ENCODE measurements around the gene STING1.
"Not testable (repeated sequence)": the region's sequence is repeated elsewhere in the genome, so short reads cannot be mapped to it uniquely, and the experiment has no call there.

Gene STING1

GRCh38 chr5:139517683-139518564 is 35.4 kb upstream of the STING1 start:
- Histone ChIP-seq H3K27ac (ENCODE audit: low read depth, low read length) (peak overlapping the region; percentile 44), H3K36me3 (ENCODE audit: control insufficient read depth, insufficient read depth, low read length) (no peaks in the 10 kb centered on the region), H3K4me1 (ENCODE audit: control insufficient read depth, insufficient read depth, low read length) (no peaks in the 10 kb centered on the region), H3K27me3 (ENCODE audit: control insufficient read depth, insufficient read depth, low read length) (no peaks in the 10 kb centered on the region), H3K4me3 (ENCODE audit: low read length) (peak overlapping the region; percentile 66), H3K9ac (ENCODE audit: low read length) (peak overlapping the region; percentile 52)

DNA sequence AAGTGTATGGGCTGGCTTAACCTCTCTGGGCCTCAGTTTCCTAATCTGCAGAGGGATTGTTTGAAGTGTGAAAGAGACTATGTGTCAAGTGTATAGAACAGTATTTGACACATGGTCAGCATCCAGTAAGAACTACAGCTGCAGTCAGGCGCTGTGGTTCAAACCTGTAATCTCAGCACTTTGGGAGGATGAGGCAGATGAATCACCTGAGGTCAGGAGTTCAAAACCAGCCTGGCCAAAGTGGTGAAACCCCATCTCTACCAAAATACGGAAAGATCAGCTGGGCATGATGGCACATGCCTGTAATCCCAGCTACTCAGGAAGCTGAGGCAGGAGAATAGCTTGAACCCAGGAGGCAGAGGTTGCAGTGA is 31.9 kb upstream of the STING1 start:
- Histone ChIP-seq H3K36me3 (ENCODE audit: control insufficient read depth, insufficient read depth, low read length) (no peaks in the 10 kb centered on the region), H3K9ac (ENCODE audit: low read length) (no peak overlapping the region), H3K27ac (ENCODE audit: low read depth, low read length) (no peak overlapping the region), H3K27me3 (ENCODE audit: control insufficient read depth, insufficient read depth, low read length) (no peaks in the 10 kb centered on the region), H3K4me3 (ENCODE audit: low read length) (no peak overlapping the region), H3K4me1 (ENCODE audit: control insufficient read depth, insufficient read depth, low read length) (no peaks in the 10 kb centered on the region)

GRCh38 chr5:139513852-139514485 is 31.4 kb upstream of the STING1 start:
- H3K36me3 ChIP-seq (ENCODE audit: control insufficient read depth, insufficient read depth, low read length) = no peaks in the 10 kb centered on the region
- H3K9ac ChIP-seq (ENCODE audit: low read length) = no peak overlapping the region
- H3K4me1 ChIP-seq (ENCODE audit: control insufficient read depth, insufficient read depth, low read length) = no peaks in the 10 kb centered on the region
- H3K27me3 ChIP-seq (ENCODE audit: control insufficient read depth, insufficient read depth, low read length) = no peaks in the 10 kb centered on the region
- H3K27ac ChIP-seq (ENCODE audit: low read depth, low read length) = no peak overlapping the region
- H3K4me3 ChIP-seq (ENCODE audit: low read length) = no peak overlapping the region

DNA sequence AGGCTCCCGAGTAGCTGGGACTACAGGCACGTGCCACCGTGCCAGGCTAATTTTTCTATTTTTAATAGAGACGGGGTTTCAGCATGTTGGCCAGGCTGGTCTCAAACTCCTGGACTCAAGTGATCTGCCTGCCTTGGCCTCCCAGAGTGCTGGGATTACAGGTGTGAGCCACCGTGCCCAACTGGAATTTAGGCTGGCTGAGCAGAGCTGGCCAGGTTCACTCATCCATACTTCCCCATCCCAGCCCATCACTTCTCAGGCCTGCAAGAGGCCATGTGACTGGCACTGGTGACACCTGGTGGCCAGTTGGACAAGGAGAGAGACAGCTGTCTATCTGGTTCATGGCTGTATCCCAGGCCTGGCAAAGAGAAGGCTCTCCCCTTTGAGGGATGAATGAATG is 30.9 kb upstream of the STING1 start:
- H3K4me3 ChIP-seq (ENCODE audit: low read length); H3K9ac ChIP-seq (ENCODE audit: low read length); H3K27me3 ChIP-seq (ENCODE audit: control insufficient read depth, insufficient read depth, low read length); H3K4me1 ChIP-seq (ENCODE audit: control insufficient read depth, insufficient read depth, low read length); H3K27ac ChIP-seq (ENCODE audit: low read depth, low read length); H3K36me3 ChIP-seq (ENCODE audit: control insufficient read depth, insufficient read depth, low read length): not testable (repeated sequence)

DNA sequence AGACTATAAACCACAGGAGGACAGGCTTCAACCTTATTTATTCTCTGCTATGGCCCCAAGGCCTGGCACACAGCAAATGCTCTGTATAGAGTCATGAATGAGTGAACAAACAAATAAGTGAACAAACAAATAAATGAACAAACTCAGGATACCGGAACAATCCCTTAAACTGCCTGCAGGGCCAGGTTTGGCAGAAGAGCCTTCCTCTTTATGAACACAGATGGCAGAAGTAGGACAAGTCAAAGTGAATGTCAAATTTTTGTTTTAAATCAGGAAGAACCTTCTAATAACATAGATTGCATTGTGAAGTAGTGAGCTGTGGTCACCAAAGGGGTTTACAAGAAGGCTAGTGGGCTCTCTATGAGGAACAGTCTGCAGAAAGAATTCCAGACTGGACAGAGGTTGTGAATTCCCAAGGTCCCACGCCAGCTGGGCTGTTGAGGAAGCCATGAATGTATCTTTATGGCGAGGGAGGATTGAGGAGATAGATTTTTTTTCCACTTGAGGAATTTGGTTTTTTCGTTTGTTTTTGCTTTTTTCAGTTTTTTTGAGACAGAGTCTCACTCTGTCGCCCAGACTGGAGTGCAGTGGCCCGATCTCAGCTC is 30.3 kb upstream of the STING1 start:
- Histone ChIP-seq H3K4me1 (ENCODE audit: control insufficient read depth, insufficient read depth, low read length) (no peaks in the 10 kb centered on the region), H3K27ac (ENCODE audit: low read depth, low read length) (no peak overlapping the region), H3K4me3 (ENCODE audit: low read length) (no peak overlapping the region), H3K9ac (ENCODE audit: low read length) (no peak overlapping the region), H3K36me3 (ENCODE audit: control insufficient read depth, insufficient read depth, low read length) (no peaks in the 10 kb centered on the region), H3K27me3 (ENCODE audit: control insufficient read depth, insufficient read depth, low read length) (no peaks in the 10 kb centered on the region)

DNA sequence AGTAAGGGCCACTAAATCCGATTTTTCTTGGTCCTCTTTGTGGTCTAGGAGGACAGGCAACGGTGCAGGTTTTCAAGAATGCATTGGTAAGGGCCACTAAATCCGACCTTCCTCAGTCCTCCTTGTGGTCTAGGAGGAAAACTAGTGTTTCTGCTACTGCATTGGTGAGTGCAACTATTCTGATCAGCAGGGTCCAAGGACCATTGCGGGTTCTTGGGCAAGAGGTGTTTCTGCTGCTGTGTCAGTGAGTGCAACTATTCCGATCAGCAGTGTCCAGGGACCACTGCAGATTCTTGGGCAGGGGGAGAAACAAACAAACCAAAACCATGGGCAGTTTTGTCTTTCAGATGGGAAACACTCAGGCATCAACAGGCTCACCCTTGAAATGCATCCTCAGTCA is 22.2 kb upstream of the STING1 start:
- H3K36me3 ChIP-seq (ENCODE audit: control insufficient read depth, insufficient read depth, low read length); H3K27ac ChIP-seq (ENCODE audit: low read depth, low read length); H3K4me1 ChIP-seq (ENCODE audit: control insufficient read depth, insufficient read depth, low read length); H3K27me3 ChIP-seq (ENCODE audit: control insufficient read depth, insufficient read depth, low read length); H3K9ac ChIP-seq (ENCODE audit: low read length); H3K4me3 ChIP-seq (ENCODE audit: low read length): not testable (repeated sequence)

DNA sequence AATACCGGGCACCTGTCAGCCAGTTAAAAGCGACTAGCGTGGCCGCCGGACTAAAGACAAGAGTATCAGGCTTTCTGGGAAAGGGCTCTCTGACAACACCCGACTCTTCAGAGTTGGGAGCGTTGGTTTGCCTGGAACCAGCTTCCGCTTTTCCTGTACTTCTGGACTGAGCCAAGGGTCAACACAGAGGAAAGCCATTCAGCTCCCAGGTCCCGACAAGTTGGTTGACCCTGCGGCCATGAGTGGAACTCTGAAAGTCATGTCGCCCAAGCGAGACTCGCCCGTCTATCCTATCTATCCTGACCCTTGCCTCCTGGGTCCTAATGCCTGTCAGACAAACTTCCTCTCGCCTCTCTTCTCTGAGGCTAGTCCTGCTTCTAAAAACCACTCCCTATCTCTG is 21.3 kb upstream of the STING1 start:
- not testable (repeated sequence) for H3K27ac ChIP-seq (ENCODE audit: low read depth, low read length); H3K4me1 ChIP-seq (ENCODE audit: control insufficient read depth, insufficient read depth, low read length); H3K9ac ChIP-seq (ENCODE audit: low read length); H3K36me3 ChIP-seq (ENCODE audit: control insufficient read depth, insufficient read depth, low read length); H3K27me3 ChIP-seq (ENCODE audit: control insufficient read depth, insufficient read depth, low read length); H3K4me3 ChIP-seq (ENCODE audit: low read length)

GRCh38 chr5:139503036-139503817 is 20.7 kb upstream of the STING1 start:
- not testable (repeated sequence) for H3K4me1 ChIP-seq (ENCODE audit: control insufficient read depth, insufficient read depth, low read length); H3K27me3 ChIP-seq (ENCODE audit: control insufficient read depth, insufficient read depth, low read length); H3K27ac ChIP-seq (ENCODE audit: low read depth, low read length); H3K9ac ChIP-seq (ENCODE audit: low read length); H3K4me3 ChIP-seq (ENCODE audit: low read length); H3K36me3 ChIP-seq (ENCODE audit: control insufficient read depth, insufficient read depth, low read length)

GRCh38 chr5:139501381-139501780 is 18.8 kb upstream of the STING1 start:
- H3K27me3 ChIP-seq (ENCODE audit: control insufficient read depth, insufficient read depth, low read length) = no peaks in the 10 kb centered on the region

DNA sequence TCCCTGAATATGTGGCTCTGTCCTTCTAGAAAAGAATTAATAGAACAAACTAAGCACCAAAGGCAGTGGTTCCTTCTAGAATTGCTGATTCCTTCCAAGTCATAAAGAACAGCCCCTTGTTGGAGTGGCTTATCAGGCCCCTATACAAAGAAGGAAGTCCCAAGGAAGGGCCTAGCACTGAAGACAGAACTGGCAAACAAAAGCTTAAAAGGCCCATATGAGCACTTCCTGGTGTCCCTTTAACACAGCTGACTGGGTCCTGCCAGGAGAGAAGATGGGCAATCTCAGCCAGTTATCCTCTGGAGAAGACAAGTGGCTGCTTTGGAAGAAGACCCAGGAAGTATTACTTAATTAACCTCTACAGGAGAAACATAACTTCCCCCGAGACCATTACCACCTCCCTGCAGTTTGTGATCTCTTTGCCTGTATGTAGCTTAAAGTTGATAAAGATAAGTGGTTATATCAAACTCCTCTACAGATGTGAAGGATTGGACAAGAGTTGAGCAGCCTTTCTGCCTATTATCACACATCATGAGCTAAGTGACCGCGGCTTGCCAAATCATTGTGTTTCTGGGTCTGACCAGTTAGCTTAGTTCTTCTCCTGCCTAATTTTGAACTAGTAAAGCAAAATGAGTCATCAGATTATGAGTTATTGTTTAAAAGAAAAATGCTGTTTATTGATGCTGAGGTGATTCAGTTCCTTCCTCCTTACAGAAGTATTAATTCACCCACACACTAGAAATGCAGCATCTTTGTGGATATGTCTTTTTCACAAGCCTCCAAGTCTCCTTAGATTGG is 13.3 kb upstream of the STING1 start:
- no peaks in the 10 kb centered on the region for H3K36me3 ChIP-seq (ENCODE audit: control insufficient read depth, insufficient read depth, low read length)
- H3K4me1 ChIP-seq (ENCODE audit: control insufficient read depth, insufficient read depth, low read length) = no peaks in the 10 kb centered on the region
- H3K9ac ChIP-seq (ENCODE audit: low read length) = no peak overlapping the region
- H3K27me3 ChIP-seq (ENCODE audit: control insufficient read depth, insufficient read depth, low read length) = no peaks in the 10 kb centered on the region
- H3K4me3 ChIP-seq (ENCODE audit: low read length) = no peak overlapping the region
- no peak overlapping the region for H3K27ac ChIP-seq (ENCODE audit: low read depth, low read length)

More at GRCh38 chr5:139501381-139501780, 18.8 kb upstream of the STING1 start:
- Histone ChIP-seq H3K36me3 (ENCODE audit: control insufficient read depth, insufficient read depth, low read length) (no peaks in the 10 kb centered on the region), H3K4me3 (ENCODE audit: low read length) (no peak overlapping the region), H3K4me1 (ENCODE audit: control insufficient read depth, insufficient read depth, low read length) (no peaks in the 10 kb centered on the region), H3K9ac (ENCODE audit: low read length) (no peak overlapping the region), H3K27ac (ENCODE audit: low read depth, low read length) (no peak overlapping the region)

GRCh38 chr5:139494832-139495231 is 12.3 kb upstream of the STING1 start:
- Histone ChIP-seq H3K27ac (ENCODE audit: low read depth, low read length) (no peak overlapping the region), H3K4me1 (ENCODE audit: control insufficient read depth, insufficient read depth, low read length) (no peaks in the 10 kb centered on the region), H3K9ac (ENCODE audit: low read length) (no peak overlapping the region), H3K4me3 (ENCODE audit: low read length) (no peak overlapping the region), H3K27me3 (ENCODE audit: control insufficient read depth, insufficient read depth, low read length) (no peaks in the 10 kb centered on the region), H3K36me3 (ENCODE audit: control insufficient read depth, insufficient read depth, low read length) (no peaks in the 10 kb centered on the region)

GRCh38 chr5:139494256-139494655 is 11.7 kb upstream of the STING1 start:
- Histone ChIP-seq H3K27ac (ENCODE audit: low read depth, low read length) (no peak overlapping the region), H3K36me3 (ENCODE audit: control insufficient read depth, insufficient read depth, low read length) (no peaks in the 10 kb centered on the region), H3K9ac (ENCODE audit: low read length) (no peak overlapping the region), H3K27me3 (ENCODE audit: control insufficient read depth, insufficient read depth, low read length) (no peaks in the 10 kb centered on the region), H3K4me3 (ENCODE audit: low read length) (no peak overlapping the region), H3K4me1 (ENCODE audit: control insufficient read depth, insufficient read depth, low read length) (no peaks in the 10 kb centered on the region)
